Stomach (tissue), 9 donors: Measurements from ENCODE around the gene ST6GALNAC5. TPM values are rescaled to one million over a fixed set of nuclear protein-coding genes. Genes with fewer than 3 reads are reported as not detected.

Experiments used
- DNase-seq, 2 donors: peaks; one replicate each; pipeline versions ENCODE4 v3.0.0 to v3.0.0-alpha.2; 2013 to 2019
- H3K27ac ChIP-seq, 5 donors: fragments of 200-600 bp in 4 of 5; sonication (generic) in 4 of 5; one replicate each; pipeline ENCODE4 v1.5.1; 2013 to 2019; ENCODE audit warnings: mild to moderate bottlenecking in 1 of 5, moderate library complexity in 1 of 5
- H3K27me3 ChIP-seq, 3 donors: fragments of 200-600 bp; sonication (generic); one replicate each; pipeline ENCODE4 v1.5.1; 2017 to 2019; ENCODE audit warnings: mixed run types in 1 of 3
- H3K36me3 ChIP-seq, 4 donors: fragments of 200-600 bp; sonication (generic); 1 replicate in 3 of 4; 2 replicates in 1 of 4; pipeline ENCODE4 v1.5.1; 2016 to 2019
- H3K4me1 ChIP-seq, 4 donors: fragments of 200-600 bp; sonication (generic); one replicate each; pipeline ENCODE4 v1.5.1; 2016 to 2019
- H3K4me3 ChIP-seq, 4 donors: fragments of 200-600 bp; sonication (generic) in 3 of 4; one replicate each; pipeline ENCODE4 v1.5.1; 2016 to 2019; ENCODE audit warnings: mild to moderate bottlenecking in 1 of 4
- H3K9me3 ChIP-seq, 4 donors: fragments of 200-600 bp; sonication (generic); one replicate each; pipeline ENCODE4 v1.5.1; 2016 to 2019
- CTCF ChIP-seq, 7 experiments: fragments of 450-650 bp in 4 of 7; fragments of 200-600 bp in 3 of 7; sonication (generic) in 3 of 7; IDR thresholded peaks; one replicate each; pipeline ENCODE4 v1.5.1; 2016 to 2019; ENCODE audit warnings: antibody characterized with exemption in 7 of 7, control low read depth in 2 of 7, mild to moderate bottlenecking in 1 of 7
- EP300 ChIP-seq: sonication (generic); formaldehyde crosslinking; IDR thresholded peaks from one replicate; pipeline ENCODE4 v1.6.1; 2017; ENCODE audit warnings: antibody characterized with exemption
- POLR2A ChIP-seq, 4 donors: fragments of 450-650 bp; IDR thresholded peaks; one replicate each; pipeline ENCODE4 v1.6.1; 2016; ENCODE audit warnings: antibody characterized with exemption in 4 of 4, control low read depth in 2 of 4, mild to moderate bottlenecking in 1 of 4, moderate library complexity in 1 of 4
- POLR2AphosphoS5 ChIP-seq, 3 donors: sonication (generic); formaldehyde crosslinking; IDR thresholded peaks; one replicate each; pipeline ENCODE4 v1.6.1; 2016; ENCODE audit warnings: antibody characterized with exemption in 3 of 3
- WGBS, 5 donors: extraction: QIAGEN DNeasy Blood & Tissue Kit in 3 of 5; methylation state at CpG; one replicate each; pipeline versions ENCODE4 v1.1.5 to v1.1.7; 2013 to 2018; 5-methylcytosine and 5-hydroxymethylcytosine counted together
- intact Hi-C: fragments of 100-400 bp; cut with DNase I; formaldehyde crosslinking; loops from one replicate; pipeline ENCODE4 v1.15.1; 2023; ENCODE audit warnings: low total_unique reads
- polyA plus RNA-seq, 3 donors: library from polyadenylated mRNA; stranded (reverse); fragments of 200-250 nt; gene quantifications; one replicate each; pipeline ENCODE4 v1.2.3, GENCODE V29; 2013
- total RNA-seq, 5 donors: library from RNA; depleted of rRNA; stranded (reverse); fragments of >200 nt; gene quantifications; one replicate each; pipeline versions ENCODE4 v1.1.0 to v1.2.3, GENCODE V29; 2014 to 2016
- donor health status: healthy with polysubstance abuse.
- donor health status: Bipolar disorder and iron deficiency.
- donor health status: healthy.

The ST6GALNAC5 gene
- total and polyA plus RNA-seq, 8 donors: 1.3 to 22.0 (median 2.9) TPM; not detected in 1

GRCh38 chr1:77030401-77031105, 163.3 kb downstream of the ST6GALNAC5 start:
- H3K4me3 ChIP-seq: no peak overlapping the region
- intact Hi-C loops: no loop called here
- 67 to 77% (median 75%) methylated on average over 5 of the region's 5 CpGs for WGBS, 5 donors
- H3K27ac ChIP-seq: peak overlapping the region in 1 of 5 donors; percentile 25
- no peak for DNase-seq
- no peaks in the 10 kb centered on the region for H3K27me3 ChIP-seq
- H3K36me3 ChIP-seq: no peaks in the 10 kb centered on the region
- TF ChIP-seq POLR2A (IDR thresholded peaks at IDR 0.05) (no peak), POLR2AphosphoS5 (IDR thresholded peaks at IDR 0.05) (no peak), CTCF (IDR thresholded peaks at IDR 0.05) (no peak), EP300 (no peak)
- H3K9me3 ChIP-seq: no peaks in the 10 kb centered on the region
- peaks cover 0 to 7% (median 3%) of the 10 kb centered on the region in 4 donors for H3K4me1 ChIP-seq

DNA sequence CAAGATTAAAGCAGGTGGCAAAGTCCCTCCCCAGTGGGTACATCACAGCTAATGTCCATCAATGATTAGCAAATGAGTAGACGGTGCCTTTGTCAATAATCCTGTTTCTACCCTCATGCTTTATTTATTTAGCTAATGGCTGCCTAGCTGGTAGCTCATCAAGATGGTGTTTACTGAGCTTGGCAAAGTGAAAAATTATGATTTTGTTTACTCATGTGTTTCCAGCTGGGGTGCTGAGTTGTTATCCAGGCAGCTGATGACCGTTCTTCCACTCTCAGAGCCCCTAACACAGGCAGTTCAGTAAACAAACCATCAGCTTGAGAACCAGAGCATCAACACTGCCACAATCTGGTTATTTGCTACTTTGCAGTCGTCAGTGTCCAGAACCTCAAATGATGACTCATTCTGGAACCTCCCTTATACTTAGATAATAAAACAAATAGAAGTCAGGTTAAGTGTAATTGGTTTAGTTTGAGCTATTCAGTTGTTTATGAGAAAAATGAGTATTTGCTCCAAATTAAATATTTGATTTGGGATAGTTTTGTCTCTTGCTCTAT, 163.9 kb downstream of the ST6GALNAC5 start:
- 11 to 39% (median 20%) methylated on average over 3 of the region's 3 CpGs for WGBS, 5 donors

DNA sequence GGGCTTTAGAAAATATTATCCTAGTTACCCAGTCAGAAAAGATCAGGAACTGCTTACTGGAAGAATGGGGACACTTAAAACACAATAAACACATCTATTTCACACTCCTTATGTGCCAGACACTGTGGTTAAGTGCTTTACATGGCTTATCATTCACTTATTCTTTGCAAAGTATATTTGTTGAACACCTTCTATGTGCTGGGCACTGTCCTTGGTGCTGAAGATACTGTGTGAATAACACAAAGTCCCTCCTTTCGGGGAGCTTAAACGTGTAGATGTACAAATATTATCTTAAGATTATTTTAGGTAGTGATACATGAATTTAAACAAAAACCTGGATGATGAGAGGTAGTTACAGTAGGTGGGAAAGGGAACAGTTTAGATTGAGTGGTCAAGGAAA, 169.3 kb downstream of the ST6GALNAC5 start:
- TF ChIP-seq EP300: no peak
- no peaks in the 10 kb centered on the region for H3K36me3 ChIP-seq
- peaks cover 0 to 6% (median 0%) of the 10 kb centered on the region in 4 donors for H3K9me3 ChIP-seq
- no peaks in the 10 kb centered on the region for H3K27me3 ChIP-seq
- H3K4me1 ChIP-seq: peaks cover 0 to 16% (median 4%) of the 10 kb centered on the region in 4 donors
- peak in 1 of 2 donors; percentile 34 for DNase-seq
- intact Hi-C loops: no loop called here
- 36 to 46% (median 37%) methylated on average over 2 of the region's 2 CpGs for WGBS, 5 donors
- H3K4me3 ChIP-seq: no peak overlapping the region
- no peak overlapping the region for H3K27ac ChIP-seq

More for the DNA sequence above, 163.9 kb downstream of the ST6GALNAC5 start:
- DNase-seq: peak in 1 of 2 donors; percentile 65
- Histone ChIP-seq H3K36me3 (no peaks in the 10 kb centered on the region), H3K27ac (peak overlapping the region in 1 of 5 donors; percentile 25), H3K4me1 (peaks cover 0 to 7% (median 3%) of the 10 kb centered on the region in 4 donors), H3K9me3 (no peaks in the 10 kb centered on the region), H3K27me3 (no peaks in the 10 kb centered on the region), H3K4me3 (no peak overlapping the region)
- TF ChIP-seq POLR2A (IDR thresholded peaks at IDR 0.05) (no peak), POLR2AphosphoS5 (IDR thresholded peaks at IDR 0.05) (no peak), EP300 (no peak), CTCF (IDR thresholded peaks at IDR 0.05) (no peak)
- intact Hi-C loops: no loop called here

DNA sequence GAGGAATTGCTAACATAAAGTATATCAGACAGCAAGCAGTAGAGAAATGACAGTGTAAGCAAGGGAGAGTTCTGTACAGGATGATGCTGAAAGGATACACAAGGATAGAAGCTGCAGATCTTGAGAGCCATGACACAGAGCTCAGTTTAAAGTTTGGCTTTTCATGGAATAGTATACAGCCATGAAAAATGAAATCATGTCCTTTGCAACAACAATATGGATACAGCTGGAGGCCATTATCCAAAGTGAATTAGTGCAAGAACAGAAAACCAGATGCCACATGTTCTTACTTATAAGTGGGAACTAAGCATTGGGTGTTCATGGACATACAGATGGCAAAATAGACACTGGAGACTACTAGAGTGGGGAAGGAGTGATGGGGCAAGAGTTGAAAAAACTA, 169.8 kb downstream of the ST6GALNAC5 start:
- Histone ChIP-seq H3K27ac (no peak overlapping the region), H3K4me1 (peaks cover 0 to 16% (median 4%) of the 10 kb centered on the region in 4 donors), H3K9me3 (peaks cover 0 to 6% (median 0%) of the 10 kb centered on the region in 4 donors), H3K36me3 (no peaks in the 10 kb centered on the region), H3K27me3 (no peaks in the 10 kb centered on the region), H3K4me3 (no peak overlapping the region)
- intact Hi-C loops: no loop called here
- TF ChIP-seq POLR2AphosphoS5 (IDR thresholded peaks at IDR 0.05) (no peak), POLR2A (IDR thresholded peaks at IDR 0.05) (no peak), EP300 (no peak), CTCF (IDR thresholded peaks at IDR 0.05) (no peak)
- no peak for DNase-seq

DNA sequence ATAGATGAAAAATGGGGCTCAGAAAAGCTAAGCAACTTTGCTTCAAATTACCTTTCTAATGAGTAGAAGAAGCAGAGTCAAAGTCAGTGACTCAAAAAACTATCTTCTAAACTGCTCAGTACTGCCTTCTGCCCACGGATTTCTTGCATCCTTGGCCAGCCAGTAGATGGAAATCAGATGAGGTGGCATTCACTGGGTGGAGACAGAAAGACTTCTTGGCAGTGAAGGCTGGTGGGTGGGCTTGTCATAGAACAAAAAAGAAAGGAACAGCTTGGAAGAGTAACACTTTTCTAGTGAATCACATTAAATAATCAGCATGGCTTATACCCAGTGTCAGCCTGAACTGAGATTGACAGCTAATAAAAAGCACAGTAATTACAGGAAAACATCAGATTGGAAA, 170.7 kb downstream of the ST6GALNAC5 start:
- no peak overlapping the region for H3K4me3 ChIP-seq
- H3K27me3 ChIP-seq: no peaks in the 10 kb centered on the region
- no peaks in the 10 kb centered on the region for H3K36me3 ChIP-seq
- TF ChIP-seq POLR2AphosphoS5 (IDR thresholded peaks at IDR 0.05) (no peak), CTCF (IDR thresholded peaks at IDR 0.05) (no peak), POLR2A (IDR thresholded peaks at IDR 0.05) (no peak), EP300 (no peak)
- peaks cover 0 to 6% (median 0%) of the 10 kb centered on the region in 4 donors for H3K9me3 ChIP-seq
- H3K4me1 ChIP-seq: peaks cover 0 to 16% (median 4%) of the 10 kb centered on the region in 4 donors
- intact Hi-C loops: no loop called here
- H3K27ac ChIP-seq: peak overlapping the region in 1 of 5 donors; percentile 40
- DNase-seq: no peak
- 46 to 77% (median 58%) methylated on average over 1 of the region's 1 CpG for WGBS, 5 donors
